Colonic mucosa (tissue), 4 donors: ENCODE data around the gene YEATS2. TPM values are rescaled to one million over a fixed set of nuclear protein-coding genes. Genes with fewer than 3 reads are reported as not detected.

Source experiments
- DNase-seq: peaks from one replicate; pipeline ENCODE4 v3.0.0-alpha.2; 2020
- H3K27ac ChIP-seq: fragments of 200-600 bp; one replicate; pipeline ENCODE4 v1.8.0; 2021
- H3K27me3 ChIP-seq: fragments of 200-600 bp; one replicate; pipeline ENCODE4 v1.8.0; 2021
- H3K36me3 ChIP-seq: fragments of 200-600 bp; one replicate; pipeline ENCODE4 v1.8.0; 2021
- H3K4me1 ChIP-seq: fragments of 200-600 bp; one replicate; pipeline ENCODE4 v1.8.0; 2021; ENCODE audit warnings: mild to moderate bottlenecking
- H3K4me3 ChIP-seq: fragments of 200-600 bp; one replicate; pipeline ENCODE4 v1.8.0; 2021
- H3K9ac ChIP-seq, 2 donors: one replicate each; pipeline ENCODE4 v1.7.0; 2013; ENCODE audit warnings: control low read depth in 2 of 2, low read depth in 2 of 2, low read length in 2 of 2
- H3K9me3 ChIP-seq: fragments of 200-600 bp; one replicate; pipeline ENCODE4 v1.8.0; 2021
- CTCF ChIP-seq: fragments of 200-600 bp; IDR thresholded peaks from one replicate; pipeline ENCODE4 v1.8.0; 2022; ENCODE audit warnings: antibody characterized with exemption, mild to moderate bottlenecking
- intact Hi-C: fragments of 100-400 bp; cut with DNase I; formaldehyde crosslinking; loops from one replicate; pipeline ENCODE4 v1.14.1; 2022
- total RNA-seq, 2 donors: library from RNA; stranded (reverse); fragmentation: NEBNext Ultra II Directional in 1 of 2; extraction: Animal tissue kit (Norgen Biotek cat#: 25700) in 1 of 2; gene quantifications; one replicate each; pipeline ENCODE4 v1.2.1, GENCODE V29; 2021
- donor health status: healthy.
- donor health status: DM: no; HTN: no; CAD: no.
- donor health status: DM: no; HTN: no; CAD: no.

Gene YEATS2
- total RNA-seq, 2 donors from 2014 or later = 17.3 to 25.2 TPM

GRCh38 chr3:183754052-183754451 lies 56.5 kb downstream of the YEATS2 start:
- no peak for DNase-seq
- Histone ChIP-seq H3K27me3 (no peaks in the 10 kb centered on the region), H3K9me3 (no peaks in the 10 kb centered on the region), H3K4me1 (no peaks in the 10 kb centered on the region), H3K9ac (no peak overlapping the region), H3K27ac (no peak overlapping the region), H3K36me3 (no peaks in the 10 kb centered on the region), H3K4me3 (no peak overlapping the region)
- intact Hi-C loops = no loop called here
- no peak for TF ChIP-seq CTCF

- DNase-seq = no peak
- Histone ChIP-seq H3K27ac (no peak overlapping the region), H3K27me3 (no peaks in the 10 kb centered on the region), H3K9me3 (no peaks in the 10 kb centered on the region), H3K36me3 (no peaks in the 10 kb centered on the region), H3K4me1 (no peaks in the 10 kb centered on the region), H3K4me3 (no peak overlapping the region), H3K9ac (no peak overlapping the region)
- intact Hi-C loops = no loop called here
- TF ChIP-seq CTCF = no peak
Measured at GRCh38 chr3:183762304-183762703, 64.7 kb downstream of the YEATS2 start.

GRCh38 chr3:183764847-183765731 lies 67.5 kb downstream of the YEATS2 start:
- no peak for TF ChIP-seq CTCF
- H3K36me3 ChIP-seq = no peaks in the 10 kb centered on the region

GRCh38 chr3:183766107-183766506 lies 68.5 kb downstream of the YEATS2 start:
- H3K27me3 ChIP-seq = no peaks in the 10 kb centered on the region
- intact Hi-C loops = loop anchor here (5.0 kb wide), 1 partner anchor 299 kb away; no protein-coding TSS in a partner anchor
- no peak overlapping the region for H3K4me3 ChIP-seq
- TF ChIP-seq CTCF = no peak
- H3K9me3 ChIP-seq = no peaks in the 10 kb centered on the region
- no peaks in the 10 kb centered on the region for H3K36me3 ChIP-seq
- H3K9ac ChIP-seq = no peak overlapping the region
- no peak for DNase-seq
- H3K27ac ChIP-seq = no peak overlapping the region
- no peaks in the 10 kb centered on the region for H3K4me1 ChIP-seq

More at GRCh38 chr3:183764847-183765731, 67.5 kb downstream of the YEATS2 start:
- Histone ChIP-seq H3K4me3 (no peak overlapping the region), H3K9me3 (no peaks in the 10 kb centered on the region), H3K27me3 (no peaks in the 10 kb centered on the region), H3K27ac (no peak overlapping the region), H3K9ac (no peak overlapping the region), H3K4me1 (no peaks in the 10 kb centered on the region)
- intact Hi-C loops = loop anchor here (5.0 kb wide), 1 partner anchor 298 kb away; no protein-coding TSS in a partner anchor
- DNase-seq = no peak

- Histone ChIP-seq H3K27ac (no peak overlapping the region), H3K9me3 (no peaks in the 10 kb centered on the region), H3K4me3 (no peak overlapping the region), H3K27me3 (no peaks in the 10 kb centered on the region), H3K4me1 (no peaks in the 10 kb centered on the region), H3K36me3 (no peaks in the 10 kb centered on the region), H3K9ac (no peak overlapping the region)
- intact Hi-C loops = loop anchor here (5.0 kb wide), 1 partner anchor 300 kb away; no protein-coding TSS in a partner anchor
- peak; percentile 82 for DNase-seq
- TF ChIP-seq CTCF = peak; percentile 71
Measured at GRCh38 chr3:183766745-183767606, 69.4 kb downstream of the YEATS2 start.
